ENCODE results near the gene SMOC2.

Gene SMOC2

GRCh38 chr6:168581236-168581635 lies 140.3 kb downstream of the SMOC2 start:
- no peak for DNase-seq

DNA sequence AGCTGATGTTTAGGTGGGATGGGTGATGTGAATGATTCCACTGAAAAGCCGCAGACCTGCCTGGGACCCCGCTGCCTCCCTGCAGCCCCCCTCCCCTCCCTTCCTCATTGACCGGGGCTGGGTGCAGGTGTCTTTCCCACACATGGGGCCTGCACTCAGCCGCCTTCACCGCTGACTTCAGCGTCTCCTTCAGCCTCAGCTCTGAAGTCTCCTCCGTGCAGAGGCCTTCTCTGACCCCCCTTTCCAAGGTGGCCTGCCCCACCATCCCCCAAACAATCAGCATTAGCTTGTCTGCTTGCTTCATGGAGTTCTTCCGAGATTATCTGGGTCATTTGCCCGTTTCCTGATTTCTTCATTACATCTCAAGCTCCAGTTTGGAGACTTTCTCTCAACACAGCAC lies 140.7 kb downstream of the SMOC2 start:
- DNase-seq: no peak

- DNase-seq: no peak
Observed at GRCh38 chr6:168582571-168582981, 141.6 kb downstream of the SMOC2 start.

- no peak for DNase-seq
Observed at GRCh38 chr6:168583126-168583525, 142.1 kb downstream of the SMOC2 start.

DNA sequence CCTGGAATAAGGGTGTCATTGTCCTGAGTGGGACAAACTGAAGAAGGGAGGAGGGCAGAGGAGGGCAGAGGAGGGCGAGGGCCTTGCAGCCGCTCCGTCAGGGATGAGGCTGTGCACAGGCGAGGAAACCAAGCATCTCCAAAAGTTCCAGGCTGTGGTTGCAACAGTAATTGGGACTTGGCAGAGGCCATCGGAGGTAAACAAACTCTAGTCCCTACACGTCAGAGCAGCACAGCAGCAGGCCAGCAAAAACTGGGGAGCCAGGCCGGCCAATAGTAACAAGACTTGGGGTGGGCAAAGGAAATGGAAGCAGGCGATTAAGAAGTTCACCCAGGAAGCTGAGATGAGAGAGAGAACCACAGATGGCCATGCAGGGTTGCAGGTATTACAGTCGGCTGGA lies 142.8 kb downstream of the SMOC2 start:
- DNase-seq: no peak

- no peak for DNase-seq
Observed at GRCh38 chr6:168584249-168584648, 143.3 kb downstream of the SMOC2 start.

GRCh38 chr6:168584671-168585070 lies 143.7 kb downstream of the SMOC2 start:
- DNase-seq: no peak

GRCh38 chr6:168585441-168585840 lies 144.5 kb downstream of the SMOC2 start:
- DNase-seq: no peak

DNA sequence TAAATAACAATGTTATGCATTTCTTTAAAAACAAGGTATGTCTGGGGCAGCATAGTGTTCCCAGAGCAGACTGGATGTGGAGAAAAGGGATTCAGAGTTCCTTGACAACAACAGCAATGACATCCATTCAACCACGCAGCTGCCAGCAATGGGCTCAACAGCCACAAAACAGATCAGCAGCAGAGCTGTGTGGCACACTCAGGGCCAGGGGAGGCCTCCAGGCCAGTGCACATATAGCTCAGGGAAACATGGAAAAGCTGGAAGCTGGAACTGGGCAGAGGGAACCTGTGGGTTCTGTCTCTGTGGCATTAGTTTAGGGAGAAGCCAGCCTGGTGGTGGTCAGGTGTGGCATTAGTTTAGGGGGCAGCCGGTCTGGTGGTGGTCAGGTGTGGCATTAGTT lies 148.3 kb downstream of the SMOC2 start:
- no peak for DNase-seq

GRCh38 chr6:168590406-168590805 lies 149.4 kb downstream of the SMOC2 start:
- no peak for DNase-seq

GRCh38 chr6:168596344-168596743 lies 155.4 kb downstream of the SMOC2 start:
- DNase-seq: no peak

GRCh38 chr6:168597471-168597875 lies 156.5 kb downstream of the SMOC2 start:
- DNase-seq: no peak

GRCh38 chr6:168598251-168599117 lies 157.5 kb downstream of the SMOC2 start:
- no peak for DNase-seq

- DNase-seq: no peak
Observed at GRCh38 chr6:168599118-168599494, 158.1 kb downstream of the SMOC2 start.

DNA sequence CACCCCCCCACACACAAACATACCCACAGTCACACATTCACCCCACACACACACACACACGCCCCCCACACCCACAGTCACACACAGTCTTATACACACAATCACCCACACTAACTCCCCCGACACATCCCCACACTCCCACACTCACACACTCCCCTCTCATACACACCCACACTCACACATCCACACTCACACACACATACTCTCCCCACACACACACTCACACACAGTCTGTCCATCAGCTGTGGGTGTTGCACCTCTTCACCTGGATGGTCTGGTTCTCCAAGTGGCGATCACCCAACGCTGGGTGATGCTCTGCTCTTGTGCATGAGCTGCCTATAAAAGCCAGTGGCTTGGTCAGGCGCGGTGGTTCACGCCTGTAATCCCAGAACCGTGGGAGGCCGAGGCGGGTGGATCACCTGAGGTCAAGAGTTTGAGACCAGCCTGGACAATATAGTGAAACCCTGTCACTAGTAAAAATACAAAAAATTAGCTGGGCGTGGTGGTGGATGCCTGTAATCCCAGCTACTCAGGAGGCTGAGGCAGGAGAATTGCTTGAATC lies 158.9 kb downstream of the SMOC2 start:
- no peak for DNase-seq

DNA sequence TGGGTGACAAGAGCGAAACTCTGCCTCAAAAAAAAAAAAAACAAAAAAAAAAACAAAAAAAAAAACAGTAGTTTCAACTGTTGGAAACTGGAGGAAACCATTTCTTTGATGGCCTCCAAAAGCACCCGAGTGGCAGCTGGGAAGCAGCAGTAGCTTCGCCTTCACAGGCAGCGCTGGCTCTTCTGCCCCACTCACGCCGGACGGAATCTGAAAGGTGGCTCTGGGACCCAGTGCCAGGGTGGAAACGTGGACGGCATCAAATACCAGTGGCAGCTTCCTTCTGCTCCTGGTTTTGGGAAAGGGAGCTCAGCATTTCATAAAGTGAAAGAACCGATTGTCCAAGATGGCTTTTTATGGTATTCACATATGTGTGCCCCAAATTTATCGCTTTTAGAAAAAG lies 159.4 kb downstream of the SMOC2 start:
- no peak for DNase-seq

DNA sequence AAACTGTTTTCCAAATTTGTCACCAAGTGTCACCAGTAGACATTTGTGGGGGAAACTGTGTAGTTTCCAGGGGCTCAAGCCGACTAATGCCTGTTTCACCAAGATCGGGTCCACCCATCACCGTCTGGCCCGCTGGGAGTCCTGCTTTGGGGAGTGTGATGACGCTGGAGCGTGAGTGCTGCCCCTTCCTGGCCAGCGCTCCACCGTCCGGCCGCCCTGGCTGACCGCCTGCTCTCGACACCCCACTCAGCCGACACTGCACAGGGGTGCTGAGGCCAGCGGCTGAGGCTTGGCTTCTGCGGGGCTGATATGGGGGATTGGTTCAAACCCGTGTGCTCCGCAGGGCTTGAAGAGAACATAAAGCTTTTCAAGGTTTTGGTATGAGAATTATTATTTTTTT lies 160.1 kb downstream of the SMOC2 start:
- DNase-seq: no peak

GRCh38 chr6:168601546-168601945 lies 160.6 kb downstream of the SMOC2 start:
- no peak for DNase-seq

- DNase-seq: peak; percentile 84
Observed at GRCh38 chr6:168602576-168602975, 161.6 kb downstream of the SMOC2 start.

DNA sequence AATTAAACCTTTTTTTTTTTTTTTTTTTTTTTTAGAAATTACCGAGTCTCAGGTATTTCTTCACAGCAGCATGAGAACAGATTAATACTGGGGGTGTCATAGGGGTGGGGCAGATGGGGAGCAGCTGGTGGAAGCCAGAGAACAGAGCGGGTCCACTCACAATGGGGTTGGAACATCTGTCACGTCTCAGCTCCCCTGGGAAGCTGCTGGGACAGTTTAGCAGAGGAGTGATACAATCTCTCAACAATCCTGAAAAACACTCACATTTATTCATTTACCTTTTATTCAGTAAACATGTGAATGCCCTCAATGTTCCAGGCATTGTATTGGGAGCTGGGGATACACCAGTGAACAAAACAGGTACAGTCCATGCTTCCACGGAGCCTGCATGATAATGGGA lies 162.2 kb downstream of the SMOC2 start:
- no peak for DNase-seq

DNA sequence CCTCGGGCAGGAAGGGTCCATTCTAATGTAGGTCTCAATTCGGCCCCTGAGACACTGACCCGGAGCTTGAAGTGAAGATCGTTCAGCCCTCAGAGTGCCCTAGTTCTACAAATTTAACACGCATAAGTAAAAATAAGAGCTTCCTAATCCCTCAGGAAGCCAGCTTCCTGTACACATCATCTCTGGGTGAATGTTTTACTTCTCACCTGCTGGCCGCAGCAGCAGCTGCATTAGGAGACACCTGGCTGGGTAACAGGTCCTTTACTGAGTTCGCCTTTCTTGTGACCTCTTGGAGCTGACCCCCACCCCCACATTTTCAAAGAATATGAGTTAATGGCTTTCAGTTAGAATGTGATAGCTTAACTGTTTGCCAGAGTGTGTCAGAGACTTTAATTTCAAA lies 165.0 kb downstream of the SMOC2 start:
- DNase-seq: no peak

GRCh38 chr6:168606722-168607121 lies 165.7 kb downstream of the SMOC2 start:
- no peak for DNase-seq

- DNase-seq: no peak
Observed at GRCh38 chr6:168607272-168608112, 166.5 kb downstream of the SMOC2 start.

- DNase-seq: no peak
Observed at GRCh38 chr6:168608113-168608400, 167.1 kb downstream of the SMOC2 start.
